HCT116 (cell line): ENCODE results near the gene ART5. TPM values are rescaled to one million over a fixed set of nuclear protein-coding genes. Genes with fewer than 3 reads are reported as not detected.

ENCODE experiments used
- ATAC-seq: fragments of 200-7000 bp; cut with Tn5 transposase; 2 replicates; pipeline ENCODE4 v1.9.1; 2020; ENCODE audit warnings: mild to moderate bottlenecking, moderate library complexity
- BruUV-seq: library from RNA; stranded (reverse); fragments of 400-500 nt; replicated peaks from 2 replicates; lab custom pipeline; 2021; lab: Mats Ljungman, UMichigan
- CTCF ChIA-PET: fragments of 300-600 bp; sonication (Branson Sonifier 250); formaldehyde crosslinking; loops from one replicate; lab custom pipeline; 2021; ENCODE audit warnings: antibody characterized with exemption; lab: Charles Lee
- POLR2A ChIA-PET: fragments of 300-600, 350-600 bp; sonication (Branson Sonifier 250); formaldehyde crosslinking; loops from one replicate; lab custom pipeline; 2021; ENCODE audit warnings: antibody characterized with exemption; lab: Charles Lee
- RAD21 ChIA-PET, 2 experiments: fragments of 300-600 bp; sonication (Branson Sonifier 250); formaldehyde crosslinking; loops; one replicate each; lab custom pipeline; 2023; ENCODE audit warnings: low total read pairs in 2 of 2; ENCODE audit not compliant: uncharacterized antibody in 2 of 2, unreplicated experiment in 2 of 2, low non-redundant PET in 1 of 2; lab: Charles Lee
- DNase-seq: peaks from one replicate; pipeline ENCODE4 v3.0.0-alpha.2; 2010; ENCODE audit warnings: low read depth, low spot score
- H2AFZ ChIP-seq: fragments of 200-600 bp; shearing (Covaris generic), sonication (generic); 2 replicates; pipeline ENCODE4 v1.6.1; 2017; ENCODE audit warnings: low read depth, mixed run types, mixed read lengths, antibody characterized with exemption, low read length; ENCODE audit not compliant: poor library complexity, severe bottlenecking
- H3K27ac ChIP-seq: 2 replicates; pipeline ENCODE4 v1.5.1; 2012; ENCODE audit warnings: low read depth, low read length
- H3K27me3 ChIP-seq: fragments of 200-600 bp; sonication (generic); 2 replicates; pipeline ENCODE4 v1.6.1; 2016; ENCODE audit warnings: mixed run types, low read length, mixed read lengths; ENCODE audit not compliant: insufficient read depth
- H3K36me3 ChIP-seq, 2 experiments: fragments of 200-500 bp in 1 of 2; fragments of 200-600 bp in 1 of 2; sonication (Bioruptor generic) in 1 of 2; sonication (generic) in 1 of 2; 2 replicates each; pipeline versions ENCODE4 v1.5.1 to v1.6.1; 2014 to 2016; ENCODE audit warnings: low read length in 2 of 2, inconsistent platforms in 1 of 2, mixed read lengths in 1 of 2, mixed run types in 1 of 2; ENCODE audit not compliant: insufficient read depth in 2 of 2, control insufficient read depth in 1 of 2
- H3K4me1 ChIP-seq, 2 experiments: fragments of 200-600 bp in 1 of 2; sonication (generic) in 1 of 2; 2 replicates each; pipeline versions ENCODE4 v1.5.1 to v1.6.1; 2012 to 2017; ENCODE audit warnings: low read length in 2 of 2, inconsistent platforms in 1 of 2, mild to moderate bottlenecking in 1 of 2, mixed read lengths in 1 of 2, mixed run types in 1 of 2, moderate library complexity in 1 of 2; ENCODE audit not compliant: insufficient read depth in 2 of 2, control insufficient read depth in 1 of 2
- H3K4me2 ChIP-seq: fragments of 200-600 bp; sonication (generic); 2 replicates; pipeline ENCODE4 v1.6.1; 2017; ENCODE audit warnings: mixed run types, low read length, mixed read lengths
- H3K4me3 ChIP-seq, 2 experiments: fragments of 200-600 bp in 1 of 2; sonication (generic) in 1 of 2; replicated peaks in 1 of 2; 2 replicates each; pipeline ENCODE4 v1.5.1; 2011 to 2016; ENCODE audit warnings: low read length in 2 of 2, control low read depth in 1 of 2, low read depth in 1 of 2, mild to moderate bottlenecking in 1 of 2, mixed read lengths in 1 of 2, mixed run types in 1 of 2
- H3K79me2 ChIP-seq: fragments of 200-600 bp; sonication (generic); 2 replicates; pipeline ENCODE4 v1.6.1; 2017; ENCODE audit warnings: mild to moderate bottlenecking, mixed run types, low read length, moderate library complexity, mixed read lengths; ENCODE audit not compliant: insufficient read depth
- H3K9ac ChIP-seq: fragments of 200-600 bp; sonication (generic); 2 replicates; pipeline ENCODE4 v1.6.1; 2016; ENCODE audit warnings: low read length, mixed read lengths
- H3K9me2 ChIP-seq: fragments of 200-600 bp; sonication (generic), shearing (Covaris generic); 2 replicates; pipeline ENCODE4 v1.6.1; 2017; ENCODE audit warnings: mixed run types, mild to moderate bottlenecking, moderate library complexity; ENCODE audit not compliant: insufficient read depth
- H3K9me3 ChIP-seq, 2 experiments: fragments of 200-500 bp in 1 of 2; fragments of 200-600 bp in 1 of 2; sonication (Bioruptor generic) in 1 of 2; sonication (generic) in 1 of 2; 2 replicates each; pipeline ENCODE4 v1.6.1; 2014 to 2017; ENCODE audit warnings: low read length in 2 of 2, mixed read lengths in 2 of 2, inconsistent platforms in 1 of 2, low read depth in 1 of 2, mild to moderate bottlenecking in 1 of 2, mixed run types in 1 of 2, moderate library complexity in 1 of 2; ENCODE audit not compliant: control insufficient read depth in 1 of 2, insufficient read depth in 1 of 2
- H4K20me1 ChIP-seq: fragments of 200-600 bp; sonication (generic), shearing (Covaris generic); 2 replicates; pipeline ENCODE4 v1.6.1; 2017; ENCODE audit warnings: mixed run types, mild to moderate bottlenecking, moderate library complexity; ENCODE audit not compliant: insufficient read depth
- ATF3 ChIP-seq: IDR thresholded peaks from 2 replicates; pipeline ENCODE4 v1.6.1; 2012
- CEBPB ChIP-seq: IDR thresholded peaks from 2 replicates; pipeline ENCODE4 v1.6.1; 2012; ENCODE audit warnings: low read depth
- EGR1 ChIP-seq: IDR thresholded peaks from 2 replicates; pipeline ENCODE4 v1.6.1; 2012; ENCODE audit warnings: low read depth
- ELF1 ChIP-seq: IDR thresholded peaks from 2 replicates; pipeline ENCODE4 v1.6.1; 2012; ENCODE audit warnings: low read depth, borderline replicate concordance
- FOSL1 ChIP-seq: IDR thresholded peaks from 2 replicates; pipeline ENCODE4 v1.6.1; 2012; ENCODE audit warnings: low read depth
- REST ChIP-seq: IDR thresholded peaks from 2 replicates; pipeline ENCODE4 v1.6.1; 2012; ENCODE audit warnings: low read depth
- SIN3A ChIP-seq: IDR thresholded peaks from 2 replicates; pipeline ENCODE4 v1.6.1; 2012; ENCODE audit warnings: low read depth
- SP1 ChIP-seq: IDR thresholded peaks from 2 replicates; pipeline ENCODE4 v1.6.1; 2012; ENCODE audit warnings: low read depth
- SRF ChIP-seq: IDR thresholded peaks from 2 replicates; pipeline ENCODE4 v1.6.1; 2012; ENCODE audit warnings: low read depth
- YY1 ChIP-seq: IDR thresholded peaks from 2 replicates; pipeline ENCODE4 v1.6.1; 2011; ENCODE audit warnings: low read length, low read depth, moderate library complexity, mild to moderate bottlenecking; ENCODE audit not compliant: insufficient replicate concordance; ENCODE audit errors: extremely low read depth
- ZBTB33 ChIP-seq: IDR thresholded peaks from 2 replicates; pipeline ENCODE4 v1.6.1; 2011; ENCODE audit warnings: mild to moderate bottlenecking, low read length, moderate library complexity; ENCODE audit not compliant: insufficient replicate concordance; ENCODE audit errors: extremely low read depth
- ZFX ChIP-seq: fragments of 450-650 bp; IDR thresholded peaks from 2 replicates; pipeline ENCODE4 v1.6.1; 2017
- ZNF274 ChIP-seq: fragments of 200-500 bp; sonication (Bioruptor generic); IDR thresholded peaks from 2 replicates; pipeline ENCODE4 v1.6.1; 2014; ENCODE audit warnings: mild to moderate bottlenecking, low read depth, low read length, inconsistent platforms
- intact Hi-C: fragments of 100-400 bp; cut with micrococcal nuclease; formaldehyde crosslinking; loops from 2 replicates; pipeline ENCODE4 v1.10.0; 2022
- total RNA-seq: library from RNA; stranded (reverse); gene quantifications from one replicate; pipeline ENCODE4 v1.2.1, GENCODE V29; 2021; ENCODE audit not compliant: unreplicated experiment

Gene ART5
- total RNA-seq, 1 experiment from 2014 or later: 5.6 TPM

- peak overlapping the region; percentile 75 for H3K4me2 ChIP-seq
Measured at GRCh38 chr11:3641191-3641590, 601 bp downstream of the ART5 start.

GRCh38 chr11:3639841-3640240, 2.0 kb downstream of the ART5 start:
- H4K20me1 ChIP-seq: no peaks in the 10 kb centered on the region
- H3K4me2 ChIP-seq: no peak overlapping the region
- DNase-seq (no peak), ATAC-seq (no peak)
- H3K36me3 ChIP-seq: no peaks in the 10 kb centered on the region
- RAD21 ChIA-PET: no interaction called here
- H3K27me3 ChIP-seq: no peaks in the 10 kb centered on the region
- H3K27ac ChIP-seq: no peak overlapping the region
- POLR2A ChIA-PET: no interaction called here
- CTCF ChIA-PET: no interaction called here
- no peaks in the 10 kb centered on the region for H3K79me2 ChIP-seq
- H3K9me2 ChIP-seq: no peaks in the 10 kb centered on the region
- H3K9me3 ChIP-seq: no peaks in the 10 kb centered on the region
- no TSS peak for BruUV-seq
- intact Hi-C loops: no loop called here
- no peak overlapping the region for H2AFZ ChIP-seq
- no peak for TF ChIP-seq SRF
- no peak for TF ChIP-seq CEBPB
- no peak for TF ChIP-seq SP1
- no peak for TF ChIP-seq ZNF274
- TF ChIP-seq REST: no peak
- TF ChIP-seq EGR1: no peak
- no peak for TF ChIP-seq ATF3
- no peak for TF ChIP-seq YY1
- no peak for TF ChIP-seq ZFX
- no peak overlapping the region for H3K4me3 ChIP-seq
- H3K4me1 ChIP-seq: peaks cover 11 to 29% of the 10 kb centered on the region in 2 experiments
- H3K9ac ChIP-seq: no peak overlapping the region

More at GRCh38 chr11:3641191-3641590, 601 bp downstream of the ART5 start:
- Histone ChIP-seq H3K27me3 (no peaks in the 10 kb centered on the region), H3K9me3 (no peaks in the 10 kb centered on the region), H3K27ac (no peak overlapping the region), H3K79me2 (no peaks in the 10 kb centered on the region), H3K4me3 (peak overlapping the region in 1 of 2 experiments; percentile 57; a peak in 2 of 4 replicates), H3K9me2 (no peaks in the 10 kb centered on the region), H3K36me3 (no peaks in the 10 kb centered on the region), H4K20me1 (no peaks in the 10 kb centered on the region), H3K4me1 (peaks cover 17 to 34% of the 10 kb centered on the region in 2 experiments), H3K9ac (no peak overlapping the region), H2AFZ (no peak overlapping the region)
- DNase-seq (no peak), ATAC-seq (no peak)
- ChIA-PET POLR2A (no interaction called here), CTCF (no interaction called here), RAD21 (no interaction called here)
- intact Hi-C loops: no loop called here
- no TSS peak for BruUV-seq
- TF ChIP-seq ELF1 (no peak), YY1 (no peak), FOSL1 (no peak), SIN3A (no peak), ZBTB33 (no peak)
